GM12878 (cell line): ENCODE measurements around the gene SERPINE2. TPM values are rescaled to one million over a fixed set of nuclear protein-coding genes. Genes with fewer than 3 reads are reported as not detected.

Source experiments
- ATAC-seq: fragments of 200-7000 bp; cut with Tn5 transposase; 3 replicates; pipeline ENCODE4 v1.9.1; 2020; ENCODE audit warnings: mild to moderate bottlenecking, moderate library complexity
- BruUV-seq: library from RNA; stranded (reverse); fragments of 400-500 nt; replicated peaks from 2 replicates; lab custom pipeline; 2021; lab: Mats Ljungman, UMichigan
- CTCF ChIA-PET: fragments of 300-600 bp; sonication (Branson Sonifier 250); formaldehyde crosslinking; extraction: SDS; loops from one replicate; lab custom pipeline; 2021; ENCODE audit warnings: inconsistent platforms; lab: Yijun Ruan, JAX
- POLR2A ChIA-PET: fragments of 350-600 bp; formaldehyde crosslinking; extraction: SDS; loops from one replicate; lab custom pipeline; 2021; ENCODE audit warnings: inconsistent platforms; lab: Charles Lee
- RAD21 ChIA-PET: fragments of 300-600 bp; sonication (Branson Sonifier 250); formaldehyde crosslinking; loops from one replicate; lab custom pipeline; 2023; ENCODE audit warnings: antibody characterized with exemption; ENCODE audit not compliant: unreplicated experiment; lab: Charles Lee
- SMC1A ChIA-PET: fragments of 300-600 bp; sonication (Branson Sonifier 250); formaldehyde crosslinking; loops from one replicate; lab custom pipeline; 2023; ENCODE audit not compliant: unreplicated experiment, uncharacterized antibody; lab: Charles Lee
- DNase-seq: peaks from one replicate; pipeline ENCODE4 v3.0.0-alpha.2; 2011; ENCODE audit warnings: low read depth, low spot score
- FAIRE-seq: peaks from 3 replicates; lab custom pipeline; 2011; peaks lifted over from hg19 to GRCh38; lab: Jason Lieb, UNC
- H2AFZ ChIP-seq: 2 replicates; pipeline ENCODE4 v1.6.0; 2011; ENCODE audit warnings: low read depth, low read length, control low read depth; ENCODE audit not compliant: control insufficient read depth
- H3K27ac ChIP-seq: 2 replicates; pipeline ENCODE4 v1.5.1; 2011; ENCODE audit warnings: control low read depth; ENCODE audit not compliant: control insufficient read depth, insufficient read depth
- H3K27me3 ChIP-seq, 2 experiments: replicated peaks in 1 of 2; 2 replicates each; pipeline versions ENCODE4 v1.6.0 to v1.6.1; 2011; ENCODE audit warnings: low read length in 1 of 2; ENCODE audit not compliant: control insufficient read depth in 2 of 2, insufficient read depth in 2 of 2
- H3K36me3 ChIP-seq, 2 experiments: 2 replicates each; pipeline ENCODE4 v1.5.1; 2011; ENCODE audit warnings: low read length in 1 of 2; ENCODE audit not compliant: control insufficient read depth in 2 of 2, insufficient read depth in 2 of 2
- H3K4me1 ChIP-seq: 2 replicates; pipeline ENCODE4 v1.6.1; 2011; ENCODE audit warnings: mild to moderate bottlenecking, low read length, moderate library complexity, mixed read lengths; ENCODE audit not compliant: control insufficient read depth, insufficient read depth
- H3K4me2 ChIP-seq: 2 replicates; pipeline ENCODE4 v1.6.0; 2011; ENCODE audit warnings: control low read depth; ENCODE audit not compliant: control insufficient read depth, insufficient read depth
- H3K4me3 ChIP-seq: fragments of 200-600 bp; sonication (generic); 2 replicates; pipeline ENCODE4 v1.5.1; 2016
- H3K79me2 ChIP-seq: 2 replicates; pipeline ENCODE4 v1.6.0; 2011; ENCODE audit warnings: low read length; ENCODE audit not compliant: control insufficient read depth, insufficient read depth
- H3K9ac ChIP-seq: 2 replicates; pipeline ENCODE4 v1.8.0; 2011; ENCODE audit warnings: low read length, control low read depth, mixed read lengths; ENCODE audit not compliant: control insufficient read depth, insufficient read depth
- H3K9me3 ChIP-seq: replicated peaks from 3 replicates; pipeline ENCODE4 v1.5.1; 2011; ENCODE audit warnings: mild to moderate bottlenecking, low read length; ENCODE audit not compliant: control insufficient read depth, insufficient read depth
- H4K20me1 ChIP-seq: 2 replicates; pipeline ENCODE4 v1.6.0; 2011; ENCODE audit not compliant: control insufficient read depth, insufficient read depth
- ZNF274 ChIP-seq: IDR thresholded peaks from one replicate; pipeline ENCODE4 v1.8.0; 2011; ENCODE audit not compliant: insufficient read length, insufficient read depth
- WGBS: methylation state at CpG from one replicate; pipeline ENCODE4 v1.1.6; 2016; ENCODE audit warnings: low lambda C conversion rate; ENCODE audit not compliant: insufficient replicate concordance, insufficient coverage; ENCODE audit errors: missing lambda C conversion rate; 5-methylcytosine and 5-hydroxymethylcytosine counted together
- in situ Hi-C: fragments of 300-500 bp; cut with MboI; formaldehyde crosslinking; loops from 9 replicates; pipeline ENCODE4 v1.14.3; 2018; ENCODE audit warnings: mixed read lengths
- intact Hi-C: fragments of 100-400 bp; cut with micrococcal nuclease; formaldehyde crosslinking; loops from one replicate; pipeline ENCODE4 v1.14.2; 2022; ENCODE audit not compliant: unreplicated experiment
- polyA plus RNA-seq, 11 experiments: library from polyadenylated mRNA; depleted of rRNA in 4 of 11; unstranded in 6 of 11; stranded (reverse) in 5 of 11; fragments of >200 nt; fragmentation: Nextera tagmentation in 4 of 11; fragmentation: Illumina TruSeq in 1 of 11; extraction: Ambion mirVana in 4 of 11; extraction: Trizol in 1 of 11; gene quantifications; 1 replicate in 1 of 11; 2 replicates in 10 of 11; pipeline versions ENCODE4 v1.2.1 to v1.2.3, GENCODE V29; 2011 to 2016; ENCODE audit warnings: inconsistent platforms in 2 of 11, missing spikeins in 2 of 11, low read depth in 1 of 11
- total RNA-seq, 4 experiments: library from RNA; depleted of rRNA in 3 of 4; stranded (reverse); fragments of >200 nt in 3 of 4; fragmentation: Illumina TruSeq in 1 of 4; extraction: Trizol in 1 of 4; gene quantifications; 2 replicates each; pipeline versions ENCODE4 v1.2.1 to v1.2.3, GENCODE V29; 2013 to 2021
- TF ChIP-seq, protein P1 (sequence below): fragments of 450-650 bp; IDR thresholded peaks from 2 replicates; pipeline ENCODE4 v1.6.1; 2017; ENCODE audit warnings: low read depth, mild to moderate bottlenecking, moderate library complexity
- TF ChIP-seq, protein P2 (sequence below), 3 experiments: IDR thresholded peaks in 2 of 3; conservative IDR thresholded peaks in 1 of 3; 2 replicates each; pipeline ENCODE4 v1.5.1; 2011; ENCODE audit warnings: low read depth in 3 of 3, low read length in 3 of 3, mild to moderate bottlenecking in 3 of 3, control low read depth in 2 of 3, moderate library complexity in 2 of 3, inconsistent platforms in 1 of 3, mixed read lengths in 1 of 3; ENCODE audit not compliant: control insufficient read depth in 2 of 3, insufficient read depth in 1 of 3; ENCODE audit errors: extremely low read depth in 1 of 3

Gene SERPINE2
- total and polyA plus RNA-seq, 10 of the 15 experiments (the other 5 are each of a cell fraction or from before 2014, with no cell fraction given) = 0.18 to 1.7 (median 0.39) TPM

DNA sequence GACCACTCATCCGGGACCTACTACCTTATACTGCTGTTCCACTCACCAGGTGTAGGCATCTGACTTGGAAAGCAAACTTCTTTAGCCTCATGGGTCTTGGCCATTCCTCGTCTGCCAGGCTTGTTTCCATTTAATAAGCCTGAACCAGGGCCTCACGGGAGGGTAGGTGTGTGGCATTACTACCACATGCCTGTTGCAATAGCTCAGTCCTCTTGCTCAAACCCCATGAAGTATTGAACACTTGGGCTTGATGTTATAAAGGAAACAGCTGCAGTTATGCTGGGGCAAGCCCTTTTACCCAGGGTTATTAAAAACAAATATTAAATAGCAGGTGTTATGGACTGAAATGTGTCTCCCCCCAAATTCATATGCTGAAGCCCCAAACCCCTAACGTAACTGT, 60.6 kb downstream of the SERPINE2 start:
- H4K20me1 ChIP-seq = no peaks in the 10 kb centered on the region
- H3K36me3 ChIP-seq = no peaks in the 10 kb centered on the region
- ChIA-PET RAD21 (interaction anchor here (1.0 to 2.9 kb wide), 2 partner anchors 8 to 15 kb away, joined by 3 to 9 read pairs; no protein-coding TSS in a partner anchor), SMC1A (interaction anchor here (0.5 kb wide), 1 partner anchor 1416 kb away, joined by 3 read pairs; no protein-coding TSS in a partner anchor)
- H3K27me3 ChIP-seq = no peaks in the 10 kb centered on the region
- no peak overlapping the region for H3K27ac ChIP-seq
- no peak for DNase-seq
- in situ Hi-C loops = loop anchor here (25.0 kb wide), 1 partner anchor 659 kb away; no protein-coding TSS in a partner anchor
- no peaks in the 10 kb centered on the region for H3K79me2 ChIP-seq
- H3K4me1 ChIP-seq = no peaks in the 10 kb centered on the region
- TF ChIP-seq, protein P1, sequence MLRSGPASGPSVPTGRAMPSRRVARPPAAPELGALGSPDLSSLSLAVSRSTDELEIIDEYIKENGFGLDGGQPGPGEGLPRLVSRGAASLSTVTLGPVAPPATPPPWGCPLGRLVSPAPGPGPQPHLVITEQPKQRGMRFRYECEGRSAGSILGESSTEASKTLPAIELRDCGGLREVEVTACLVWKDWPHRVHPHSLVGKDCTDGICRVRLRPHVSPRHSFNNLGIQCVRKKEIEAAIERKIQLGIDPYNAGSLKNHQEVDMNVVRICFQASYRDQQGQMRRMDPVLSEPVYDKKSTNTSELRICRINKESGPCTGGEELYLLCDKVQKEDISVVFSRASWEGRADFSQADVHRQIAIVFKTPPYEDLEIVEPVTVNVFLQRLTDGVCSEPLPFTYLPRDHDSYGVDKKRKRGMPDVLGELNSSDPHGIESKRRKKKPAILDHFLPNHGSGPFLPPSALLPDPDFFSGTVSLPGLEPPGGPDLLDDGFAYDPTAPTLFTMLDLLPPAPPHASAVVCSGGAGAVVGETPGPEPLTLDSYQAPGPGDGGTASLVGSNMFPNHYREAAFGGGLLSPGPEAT = no peak
- TF ChIP-seq, protein P2, sequence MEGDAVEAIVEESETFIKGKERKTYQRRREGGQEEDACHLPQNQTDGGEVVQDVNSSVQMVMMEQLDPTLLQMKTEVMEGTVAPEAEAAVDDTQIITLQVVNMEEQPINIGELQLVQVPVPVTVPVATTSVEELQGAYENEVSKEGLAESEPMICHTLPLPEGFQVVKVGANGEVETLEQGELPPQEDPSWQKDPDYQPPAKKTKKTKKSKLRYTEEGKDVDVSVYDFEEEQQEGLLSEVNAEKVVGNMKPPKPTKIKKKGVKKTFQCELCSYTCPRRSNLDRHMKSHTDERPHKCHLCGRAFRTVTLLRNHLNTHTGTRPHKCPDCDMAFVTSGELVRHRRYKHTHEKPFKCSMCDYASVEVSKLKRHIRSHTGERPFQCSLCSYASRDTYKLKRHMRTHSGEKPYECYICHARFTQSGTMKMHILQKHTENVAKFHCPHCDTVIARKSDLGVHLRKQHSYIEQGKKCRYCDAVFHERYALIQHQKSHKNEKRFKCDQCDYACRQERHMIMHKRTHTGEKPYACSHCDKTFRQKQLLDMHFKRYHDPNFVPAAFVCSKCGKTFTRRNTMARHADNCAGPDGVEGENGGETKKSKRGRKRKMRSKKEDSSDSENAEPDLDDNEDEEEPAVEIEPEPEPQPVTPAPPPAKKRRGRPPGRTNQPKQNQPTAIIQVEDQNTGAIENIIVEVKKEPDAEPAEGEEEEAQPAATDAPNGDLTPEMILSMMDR (IDR thresholded peaks at IDR 0.05 in 2 of 3, conservative IDR thresholded peaks at IDR 0.05 in 1 of 3; ENCODE audit: control insufficient read depth in 2 of 3, extremely low read depth in 1 of 3, insufficient read depth in 1 of 3, low read depth in 3 of 3, low read length in 3 of 3) = no peak
- TF ChIP-seq ZNF274 = no peak
- TF ChIP-seq, all 136 proteins: peak for 0
- POLR2A ChIA-PET = no interaction called here
- Histone ChIP-seq H3K9ac (no peak overlapping the region), H3K4me2 (no peak overlapping the region), H3K4me3 (no peak overlapping the region), H3K9me3 (no peaks in the 10 kb centered on the region), H2AFZ (no peak overlapping the region)
- intact Hi-C loops = loop anchor here (10.0 kb wide), 2 partner anchors 666 to 796 kb away; no protein-coding TSS in a partner anchor
- CTCF ChIA-PET = interaction anchor here (1.0 to 11.9 kb wide), 6 partner anchors 8 to 306 kb away, joined by 3 to 149 read pairs (median 7); no protein-coding TSS in a partner anchor
- no peak for ATAC-seq
- no peak for FAIRE-seq
- BruUV-seq = no TSS peak
- 52% methylated on average over 4 of the region's 4 CpGs for WGBS
